K562 (cell line): Measurements from ENCODE around the gene TOX2. TPM values are rescaled to one million over a fixed set of nuclear protein-coding genes. Genes with fewer than 3 reads are reported as not detected.

Experiments
- ATAC-seq: fragments of 200-7000 bp; cut with Tn5 transposase; 3 replicates; pipeline ENCODE4 v1.9.1; 2020; ENCODE audit warnings: moderate library complexity
- BruUV-seq: library from RNA; stranded (reverse); fragments of 400-500 nt; replicated peaks from 2 replicates; lab custom pipeline; 2021; lab: Mats Ljungman, UMichigan
- CTCF ChIA-PET: fragments of 300-600 bp; formaldehyde crosslinking; extraction: SDS; loops from one replicate; lab custom pipeline; 2021; ENCODE audit warnings: low intra/inter-chr PET ratio; lab: Yijun Ruan, JAX
- POLR2A ChIA-PET: fragments of 300-600, 350-650 bp; sonication (Branson Sonifier 250); formaldehyde crosslinking; extraction: SDS; loops from one replicate; lab custom pipeline; 2021; ENCODE audit warnings: antibody characterized with exemption, inconsistent platforms; lab: Yijun Ruan, JAX
- DNase-seq, 4 experiments: peaks; one replicate each; pipeline versions ENCODE4 v3.0.0 to v3.0.0-alpha.2; 2011 to 2018; ENCODE audit warnings: low spot score in 3 of 4, mixed read lengths in 3 of 4; ENCODE audit errors: extremely low read depth in 1 of 4
- FAIRE-seq: peaks from 2 replicates; lab custom pipeline; 2011; peaks lifted over from hg19 to GRCh38; lab: Jason Lieb, UNC
- H2AFZ ChIP-seq: 2 replicates; pipeline ENCODE4 v1.6.0; 2011; ENCODE audit warnings: low read depth, low read length, control low read depth, inconsistent platforms
- H3K27ac ChIP-seq: fragments of 200-600 bp; 3 replicates; pipeline ENCODE4 v1.8.0; 2011; ENCODE audit warnings: low read depth, mild to moderate bottlenecking, control low read depth, inconsistent platforms, low read length, moderate library complexity, mixed read lengths; ENCODE audit errors: extremely low read depth
- H3K27me3 ChIP-seq, 2 experiments: fragments of 300-600 bp in 1 of 2; 2 replicates in 1 of 2; 3 replicates in 1 of 2; pipeline versions ENCODE4 v1.6.0 to v1.8.0; 2011; ENCODE audit warnings: inconsistent platforms in 2 of 2, low read length in 2 of 2, mild to moderate bottlenecking in 1 of 2, mixed read lengths in 1 of 2, moderate library complexity in 1 of 2; ENCODE audit not compliant: control insufficient read depth in 2 of 2, insufficient read depth in 2 of 2
- H3K36me3 ChIP-seq: fragments of 300-600 bp; 3 replicates; pipeline ENCODE4 v1.8.0; 2011; ENCODE audit warnings: mild to moderate bottlenecking, low read length, inconsistent platforms; ENCODE audit not compliant: control insufficient read depth, insufficient read depth
- H3K4me1 ChIP-seq, 2 experiments: fragments of 200-600 bp in 1 of 2; replicated peaks in 1 of 2; 2 replicates in 1 of 2; 3 replicates in 1 of 2; pipeline versions ENCODE4 v1.5.1 to v1.8.0; 2011; ENCODE audit warnings: inconsistent platforms in 2 of 2, low read length in 2 of 2, mild to moderate bottlenecking in 1 of 2, mixed read lengths in 1 of 2, moderate library complexity in 1 of 2; ENCODE audit not compliant: control insufficient read depth in 2 of 2, insufficient read depth in 2 of 2
- H3K4me2 ChIP-seq: 2 replicates; pipeline ENCODE4 v1.6.1; 2011; ENCODE audit warnings: low read length, control low read depth, inconsistent platforms, mixed read lengths; ENCODE audit not compliant: insufficient read depth
- H3K4me3 ChIP-seq: fragments of 200-600 bp; sonication (generic), shearing (Covaris generic); 2 replicates; pipeline ENCODE4 v1.5.1; 2016; ENCODE audit warnings: control low read depth, inconsistent platforms
- H3K79me2 ChIP-seq: fragments of 200-600 bp; 3 replicates; pipeline ENCODE4 v1.8.0; 2011; ENCODE audit warnings: low read length, inconsistent platforms; ENCODE audit not compliant: control insufficient read depth, insufficient read depth
- H3K9ac ChIP-seq, 2 experiments: 2 replicates each; pipeline versions ENCODE4 v1.6.0 to v1.6.1; 2011; ENCODE audit warnings: low read depth in 2 of 2, low read length in 2 of 2, control low read depth in 1 of 2, inconsistent platforms in 1 of 2, mild to moderate bottlenecking in 1 of 2, mixed read lengths in 1 of 2; ENCODE audit not compliant: insufficient read depth in 1 of 2
- H3K9me1 ChIP-seq: one replicate; pipeline ENCODE4 v1.6.0; 2011; ENCODE audit warnings: inconsistent platforms, mild to moderate bottlenecking, low read length, moderate library complexity; ENCODE audit not compliant: control insufficient read depth, insufficient read depth
- H3K9me3 ChIP-seq: replicated peaks from 2 replicates; pipeline ENCODE4 v1.5.1; 2011; ENCODE audit warnings: low read depth, low read length, inconsistent platforms; ENCODE audit not compliant: control insufficient read depth, insufficient read depth
- H4K20me1 ChIP-seq: replicated peaks from 2 replicates; pipeline ENCODE4 v1.6.1; 2011; ENCODE audit warnings: low read length, inconsistent platforms, mixed read lengths; ENCODE audit not compliant: control insufficient read depth, insufficient read depth
- ELF2 ChIP-seq: fragments of 250-450 bp; sonication (Bioruptor Pico); IDR thresholded peaks from 2 replicates; pipeline ENCODE4 v1.5.0; 2021; ENCODE audit warnings: mild to moderate bottlenecking
- HMG20B ChIP-seq: fragments of 250-450 bp; sonication (Bioruptor Pico); IDR thresholded peaks from 2 replicates; pipeline ENCODE4 v1.5.0; 2021; ENCODE audit warnings: mild to moderate bottlenecking
- NR3C1 ChIP-seq: sonication (generic); formaldehyde crosslinking; IDR thresholded peaks from 2 replicates; pipeline ENCODE4 v1.8.1; 2022; ENCODE audit warnings: missing genetic modification reagents
- RBM22 ChIP-seq: fragments of 200-400 bp; formaldehyde crosslinking; IDR thresholded peaks from 2 replicates; pipeline ENCODE4 v1.6.1; 2018; ENCODE audit warnings: low read length, low read depth; ENCODE audit not compliant: poor library complexity, severe bottlenecking
- TAF1 ChIP-seq: IDR thresholded peaks from 2 replicates; pipeline ENCODE4 v1.6.1; 2011; ENCODE audit warnings: mild to moderate bottlenecking, low read length, moderate library complexity; ENCODE audit not compliant: insufficient read depth, control insufficient read depth, severe bottlenecking; ENCODE audit errors: extremely low read depth
- TCFL5 ChIP-seq: fragments of 250-450 bp; sonication (Bioruptor Pico); conservative IDR thresholded peaks from 2 replicates; pipeline ENCODE4 v1.6.1; 2021; ENCODE audit warnings: mild to moderate bottlenecking, moderate library complexity, matching md5 sums
- whole genome bisulfite sequencing: fragments of 100-300 bp; shearing (Covaris generic); methylation state at CpG from one replicate; pipeline ENCODE4 v1.1.6; 2016; ENCODE audit warnings: low coverage, mixed read lengths; ENCODE audit not compliant: insufficient coverage; ENCODE audit errors: missing lambda C conversion rate; 5-methylcytosine and 5-hydroxymethylcytosine counted together
- in situ Hi-C: fragments of 300-500 bp; cut with MboI; formaldehyde crosslinking; loops from 4 replicates; pipeline ENCODE4 v1.15.0; 2018; ENCODE audit warnings: inconsistent platforms, mixed read lengths
- intact Hi-C: fragments of 100-400 bp; cut with micrococcal nuclease; formaldehyde crosslinking; loops from 2 replicates; pipeline ENCODE4 v1.14.2; 2022
- polyA plus RNA-seq, 8 experiments: library from polyadenylated mRNA; depleted of rRNA in 4 of 8; stranded (reverse) in 5 of 8; unstranded in 3 of 8; fragments of >200 nt; fragmentation: Nextera tagmentation in 2 of 8; fragmentation: Illumina TruSeq in 1 of 8; extraction: Ambion mirVana in 2 of 8; extraction: Trizol in 1 of 8; gene quantifications; 2 replicates each; pipeline versions ENCODE4 v1.2.1 to v1.2.3, GENCODE V29; 2011 to 2014; ENCODE audit warnings: inconsistent platforms in 1 of 8, missing spikeins in 1 of 8
- total RNA-seq, 7 experiments: library from RNA; depleted of rRNA in 6 of 7; stranded (reverse); fragments of >200 nt in 6 of 7; fragmentation: Illumina TruSeq in 2 of 7; extraction: Trizol in 2 of 7; gene quantifications; 2 replicates each; pipeline versions ENCODE4 v1.2.1 to v1.2.3, GENCODE V29; 2011 to 2021; ENCODE audit warnings: low replicate concordance in 1 of 7
- TF ChIP-seq, protein P1 (sequence below): IDR thresholded peaks from 2 replicates; pipeline ENCODE4 v1.6.1; 2011; ENCODE audit warnings: borderline replicate concordance, low read depth, mild to moderate bottlenecking, moderate library complexity, low read length; ENCODE audit not compliant: insufficient read depth, poor library complexity, severe bottlenecking
- TF ChIP-seq, protein P2 (sequence below): sonication (generic); formaldehyde crosslinking; IDR thresholded peaks from 2 replicates; pipeline ENCODE4 v1.8.1; 2023; ENCODE audit warnings: mild to moderate bottlenecking, missing genetic modification reagents
- TF ChIP-seq, protein P3 (sequence below), 2 experiments: fragments of 450-650 bp; conservative IDR thresholded peaks; 2 replicates each; pipeline ENCODE4 v1.6.1; 2017; ENCODE audit warnings: mild to moderate bottlenecking in 2 of 2, moderate library complexity in 2 of 2

TOX2 gene
- total and polyA plus RNA-seq, 9 of the 15 experiments (the other 6 are each of a cell fraction or from before 2014, with no cell fraction given) = not detected

DNA sequence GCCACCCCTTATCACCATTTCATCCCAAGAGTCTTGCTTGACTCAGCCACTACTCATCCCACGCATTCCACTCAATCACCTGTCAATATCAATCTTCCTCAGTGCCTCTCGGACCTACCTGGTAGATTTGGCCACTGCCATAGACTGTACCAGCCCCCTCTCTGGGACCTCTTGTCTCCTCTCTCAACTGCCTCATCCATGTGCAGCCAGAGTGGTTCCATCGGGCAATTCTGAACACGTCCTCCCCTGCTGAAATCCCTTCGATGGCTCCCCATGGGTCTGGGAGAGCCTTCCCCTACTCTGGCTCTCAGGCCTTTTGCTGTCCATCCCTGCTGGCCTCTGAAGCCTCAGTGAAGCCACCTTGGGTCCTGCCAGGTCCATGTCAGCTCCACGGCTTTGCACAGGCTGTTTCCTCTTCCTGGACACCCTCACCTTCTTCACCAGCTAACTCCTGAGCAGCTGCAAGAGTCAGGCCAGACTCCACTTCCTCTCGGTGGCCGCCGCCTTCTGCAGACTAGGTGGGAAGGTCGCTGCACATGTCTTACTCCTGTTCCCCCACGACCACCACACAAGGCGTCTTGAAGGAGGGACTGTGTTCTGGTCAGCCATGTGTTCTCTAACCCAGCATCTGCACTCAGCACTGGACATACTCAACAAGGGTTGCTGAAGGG lies 120.4 kb downstream of the TOX2 start:
- CTCF ChIA-PET = no interaction called here
- ATAC-seq (no peak; the same call in 2 of the 3 replicates), FAIRE-seq (no peak), DNase-seq (no peak)
- no peaks in the 10 kb centered on the region for H3K9me1 ChIP-seq
- H2AFZ ChIP-seq = no peak overlapping the region
- H3K4me3 ChIP-seq = no peak overlapping the region
- no peaks in the 10 kb centered on the region for H3K4me1 ChIP-seq
- H4K20me1 ChIP-seq = no peaks in the 10 kb centered on the region
- POLR2A ChIA-PET = interaction anchor here (1.2 kb wide), 1 partner anchor 20 kb away, joined by 3 read pairs; no protein-coding TSS in a partner anchor
- in situ Hi-C loops (no loop called here), intact Hi-C loops (no loop called here)
- H3K27me3 ChIP-seq = peaks cover 10 to 53% of the 10 kb centered on the region in 2 experiments; a peak in 4 of 5 replicates
- H3K9me3 ChIP-seq = no peaks in the 10 kb centered on the region
- BruUV-seq = no TSS peak
- TF ChIP-seq, protein P1, sequence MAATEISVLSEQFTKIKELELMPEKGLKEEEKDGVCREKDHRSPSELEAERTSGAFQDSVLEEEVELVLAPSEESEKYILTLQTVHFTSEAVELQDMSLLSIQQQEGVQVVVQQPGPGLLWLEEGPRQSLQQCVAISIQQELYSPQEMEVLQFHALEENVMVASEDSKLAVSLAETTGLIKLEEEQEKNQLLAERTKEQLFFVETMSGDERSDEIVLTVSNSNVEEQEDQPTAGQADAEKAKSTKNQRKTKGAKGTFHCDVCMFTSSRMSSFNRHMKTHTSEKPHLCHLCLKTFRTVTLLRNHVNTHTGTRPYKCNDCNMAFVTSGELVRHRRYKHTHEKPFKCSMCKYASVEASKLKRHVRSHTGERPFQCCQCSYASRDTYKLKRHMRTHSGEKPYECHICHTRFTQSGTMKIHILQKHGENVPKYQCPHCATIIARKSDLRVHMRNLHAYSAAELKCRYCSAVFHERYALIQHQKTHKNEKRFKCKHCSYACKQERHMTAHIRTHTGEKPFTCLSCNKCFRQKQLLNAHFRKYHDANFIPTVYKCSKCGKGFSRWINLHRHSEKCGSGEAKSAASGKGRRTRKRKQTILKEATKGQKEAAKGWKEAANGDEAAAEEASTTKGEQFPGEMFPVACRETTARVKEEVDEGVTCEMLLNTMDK = no peak
- TF ChIP-seq TAF1 (no peak), ELF2 (CRISPR knock-in tag) (no peak), HMG20B (CRISPR knock-in tag) (no peak), NR3C1 (CRISPR knock-in tag) (no peak), RBM22 (no peak), TCFL5 (CRISPR knock-in tag) (no peak)
- TF ChIP-seq, protein P2, sequence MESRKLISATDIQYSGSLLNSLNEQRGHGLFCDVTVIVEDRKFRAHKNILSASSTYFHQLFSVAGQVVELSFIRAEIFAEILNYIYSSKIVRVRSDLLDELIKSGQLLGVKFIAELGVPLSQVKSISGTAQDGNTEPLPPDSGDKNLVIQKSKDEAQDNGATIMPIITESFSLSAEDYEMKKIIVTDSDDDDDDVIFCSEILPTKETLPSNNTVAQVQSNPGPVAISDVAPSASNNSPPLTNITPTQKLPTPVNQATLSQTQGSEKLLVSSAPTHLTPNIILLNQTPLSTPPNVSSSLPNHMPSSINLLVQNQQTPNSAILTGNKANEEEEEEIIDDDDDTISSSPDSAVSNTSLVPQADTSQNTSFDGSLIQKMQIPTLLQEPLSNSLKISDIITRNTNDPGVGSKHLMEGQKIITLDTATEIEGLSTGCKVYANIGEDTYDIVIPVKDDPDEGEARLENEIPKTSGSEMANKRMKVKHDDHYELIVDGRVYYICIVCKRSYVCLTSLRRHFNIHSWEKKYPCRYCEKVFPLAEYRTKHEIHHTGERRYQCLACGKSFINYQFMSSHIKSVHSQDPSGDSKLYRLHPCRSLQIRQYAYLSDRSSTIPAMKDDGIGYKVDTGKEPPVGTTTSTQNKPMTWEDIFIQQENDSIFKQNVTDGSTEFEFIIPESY (CRISPR knock-in tag) = no peak
- TF ChIP-seq, protein P3, sequence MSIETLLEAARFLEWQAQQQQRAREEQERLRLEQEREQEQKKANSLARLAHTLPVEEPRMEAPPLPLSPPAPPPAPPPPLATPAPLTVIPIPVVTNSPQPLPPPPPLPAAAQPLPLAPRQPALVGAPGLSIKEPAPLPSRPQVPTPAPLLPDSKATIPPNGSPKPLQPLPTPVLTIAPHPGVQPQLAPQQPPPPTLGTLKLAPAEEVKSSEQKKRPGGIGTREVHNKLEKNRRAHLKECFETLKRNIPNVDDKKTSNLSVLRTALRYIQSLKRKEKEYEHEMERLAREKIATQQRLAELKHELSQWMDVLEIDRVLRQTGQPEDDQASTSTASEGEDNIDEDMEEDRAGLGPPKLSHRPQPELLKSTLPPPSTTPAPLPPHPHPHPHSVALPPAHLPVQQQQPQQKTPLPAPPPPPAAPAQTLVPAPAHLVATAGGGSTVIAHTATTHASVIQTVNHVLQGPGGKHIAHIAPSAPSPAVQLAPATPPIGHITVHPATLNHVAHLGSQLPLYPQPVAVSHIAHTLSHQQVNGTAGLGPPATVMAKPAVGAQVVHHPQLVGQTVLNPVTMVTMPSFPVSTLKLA (conservative IDR thresholded peaks at IDR 0.05) = no peak
- WGBS = 4% methylated on average over 10 of the region's 12 CpGs
- H3K36me3 ChIP-seq = no peaks in the 10 kb centered on the region
- no peak overlapping the region for H3K4me2 ChIP-seq
- no peaks in the 10 kb centered on the region for H3K79me2 ChIP-seq
- H3K9ac ChIP-seq = no peak overlapping the region
- no peak overlapping the region for H3K27ac ChIP-seq
